GM23338 (cell line): ENCODE measurements around the gene SLC23A2. TPM values are rescaled to one million over a fixed set of nuclear protein-coding genes. Genes with fewer than 3 reads are reported as not detected.

ENCODE experiments used
- ATAC-seq: fragments of 200-7000 bp; cut with Tn5 transposase; 3 replicates; pipeline ENCODE4 v1.9.1; 2020
- DNase-seq: peaks from one replicate; pipeline ENCODE4 v3.0.0-alpha.2; 2015; ENCODE audit warnings: low spot score
- H2AFZ ChIP-seq: fragments of 200-600 bp; sonication (generic); 2 replicates; pipeline ENCODE4 v1.8.0; 2016; ENCODE audit warnings: antibody characterized with exemption, mild to moderate bottlenecking, moderate library complexity
- H3F3A ChIP-seq: fragments of 200-600 bp; sonication (generic); replicated peaks from 2 replicates; pipeline ENCODE4 v1.8.0; 2017; ENCODE audit warnings: antibody characterized with exemption, mixed run types, low read depth
- H3K27ac ChIP-seq: fragments of 200-600 bp; sonication (generic); 2 replicates; pipeline ENCODE4 v1.6.1; 2016; ENCODE audit warnings: low read depth
- H3K27me3 ChIP-seq: fragments of 200-600 bp; sonication (generic); 2 replicates; pipeline ENCODE4 v1.8.0; 2016; ENCODE audit warnings: mild to moderate bottlenecking, mixed run types, moderate library complexity; ENCODE audit not compliant: insufficient read depth
- H3K36me3 ChIP-seq: fragments of 200-600 bp; sonication (generic); 2 replicates; pipeline ENCODE4 v1.8.0; 2016; ENCODE audit warnings: mild to moderate bottlenecking; ENCODE audit not compliant: insufficient read depth
- H3K4me1 ChIP-seq: fragments of 200-600 bp; sonication (generic); 2 replicates; pipeline ENCODE4 v1.8.0; 2016; ENCODE audit warnings: mild to moderate bottlenecking, moderate library complexity; ENCODE audit not compliant: insufficient read depth
- H3K4me2 ChIP-seq: fragments of 200-600 bp; sonication (generic); 2 replicates; pipeline ENCODE4 v1.7.1; 2017; ENCODE audit warnings: mixed run types
- H3K4me3 ChIP-seq: fragments of 200-600 bp; sonication (generic); 2 replicates; pipeline ENCODE4 v1.6.1; 2016; ENCODE audit warnings: mixed run types
- H3K79me2 ChIP-seq: fragments of 200-600 bp; sonication (generic); replicated peaks from 2 replicates; pipeline ENCODE4 v1.8.0; 2017; ENCODE audit warnings: mild to moderate bottlenecking; ENCODE audit not compliant: insufficient read depth
- H3K9me2 ChIP-seq: fragments of 200-600 bp; sonication (generic); 2 replicates; pipeline ENCODE4 v1.8.0; 2017; ENCODE audit not compliant: insufficient read depth
- H4K20me1 ChIP-seq: fragments of 200-600 bp; sonication (generic); replicated peaks from 2 replicates; pipeline ENCODE4 v1.8.0; 2017; ENCODE audit warnings: mild to moderate bottlenecking; ENCODE audit not compliant: insufficient read depth
- H3K27ac Mint-ChIP-seq: 2 replicates; pipeline ENCODE4 v1.8.0; 2020; ENCODE audit warnings: inconsistent platforms, mild to moderate bottlenecking, moderate library complexity, mixed read lengths
- H3K27me3 Mint-ChIP-seq: 3 replicates; pipeline ENCODE4 v1.8.0; 2022; ENCODE audit warnings: low read depth, mild to moderate bottlenecking, moderate library complexity, mixed read lengths, inconsistent platforms; ENCODE audit not compliant: insufficient read depth, poor library complexity
- H3K36me3 Mint-ChIP-seq: 3 replicates; pipeline ENCODE4 v1.8.0; 2021; ENCODE audit warnings: low read depth, mild to moderate bottlenecking, inconsistent platforms, moderate library complexity, mixed read lengths
- H3K4me1 Mint-ChIP-seq: 3 replicates; pipeline ENCODE4 v1.8.0; 2020; ENCODE audit warnings: mild to moderate bottlenecking, inconsistent platforms, mixed read lengths
- H3K4me3 Mint-ChIP-seq: 3 replicates; pipeline ENCODE4 v1.8.0; 2021; ENCODE audit warnings: moderate library complexity, mild to moderate bottlenecking, inconsistent platforms, mixed read lengths
- H3K9me3 Mint-ChIP-seq: 3 replicates; pipeline ENCODE4 v1.8.0; 2020; ENCODE audit warnings: moderate library complexity, mild to moderate bottlenecking, inconsistent platforms, mixed read lengths
- CREB1 ChIP-seq: fragments of 250-450 bp; sonication (Bioruptor Pico); IDR thresholded peaks from 2 replicates; pipeline ENCODE4 v1.5.0; 2020; ENCODE audit warnings: low read depth, mild to moderate bottlenecking, moderate library complexity
- EZH2phosphoT487 ChIP-seq: fragments of 200-600 bp; sonication (generic); IDR thresholded peaks from one replicate; pipeline ENCODE4 v1.8.1; 2018; ENCODE audit warnings: antibody characterized with exemption; ENCODE audit not compliant: unreplicated experiment
- JUNB ChIP-seq: IDR thresholded peaks from one replicate; pipeline ENCODE4 v1.6.1; 2016; ENCODE audit warnings: antibody characterized with exemption; ENCODE audit not compliant: unreplicated experiment
- STAT1 ChIP-seq: IDR thresholded peaks from one replicate; pipeline ENCODE4 v1.6.1; 2016; ENCODE audit warnings: antibody characterized with exemption; ENCODE audit not compliant: unreplicated experiment
- ZNF331 ChIP-seq: fragments of 250-450 bp; sonication (Bioruptor Pico); IDR thresholded peaks from 2 replicates; pipeline ENCODE4 v1.5.0; 2020; ENCODE audit warnings: low read depth, mild to moderate bottlenecking, moderate library complexity
- polyA plus RNA-seq: library from polyadenylated mRNA; unstranded; fragments of >200 nt; fragmentation: Nextera tagmentation; extraction: Ambion mirVana; gene quantifications from 2 replicates; pipeline ENCODE4 v1.2.1, GENCODE V29; 2016
- total RNA-seq: library from RNA; depleted of rRNA; stranded (reverse); fragments of >200 nt; shearing (Covaris generic); gene quantifications from 2 replicates; pipeline ENCODE4 v1.2.3, GENCODE V29; 2014
- TF ChIP-seq, protein P1 (sequence below): IDR thresholded peaks from one replicate; pipeline ENCODE4 v1.6.1; 2018; ENCODE audit warnings: antibody characterized with exemption; ENCODE audit not compliant: unreplicated experiment
- TF ChIP-seq, protein P2 (sequence below): IDR thresholded peaks from 2 replicates; pipeline ENCODE4 v1.6.1; 2016; ENCODE audit warnings: antibody characterized with exemption
- TF ChIP-seq, protein P3 (sequence below): fragments of 250-450 bp; sonication (Bioruptor Pico); IDR thresholded peaks from 2 replicates; pipeline ENCODE4 v1.5.0; 2020; ENCODE audit warnings: mild to moderate bottlenecking, moderate library complexity

The SLC23A2 gene
- total and polyA plus RNA-seq, 2 experiments from 2014 or later: 4.4 to 20.2 TPM

DNA sequence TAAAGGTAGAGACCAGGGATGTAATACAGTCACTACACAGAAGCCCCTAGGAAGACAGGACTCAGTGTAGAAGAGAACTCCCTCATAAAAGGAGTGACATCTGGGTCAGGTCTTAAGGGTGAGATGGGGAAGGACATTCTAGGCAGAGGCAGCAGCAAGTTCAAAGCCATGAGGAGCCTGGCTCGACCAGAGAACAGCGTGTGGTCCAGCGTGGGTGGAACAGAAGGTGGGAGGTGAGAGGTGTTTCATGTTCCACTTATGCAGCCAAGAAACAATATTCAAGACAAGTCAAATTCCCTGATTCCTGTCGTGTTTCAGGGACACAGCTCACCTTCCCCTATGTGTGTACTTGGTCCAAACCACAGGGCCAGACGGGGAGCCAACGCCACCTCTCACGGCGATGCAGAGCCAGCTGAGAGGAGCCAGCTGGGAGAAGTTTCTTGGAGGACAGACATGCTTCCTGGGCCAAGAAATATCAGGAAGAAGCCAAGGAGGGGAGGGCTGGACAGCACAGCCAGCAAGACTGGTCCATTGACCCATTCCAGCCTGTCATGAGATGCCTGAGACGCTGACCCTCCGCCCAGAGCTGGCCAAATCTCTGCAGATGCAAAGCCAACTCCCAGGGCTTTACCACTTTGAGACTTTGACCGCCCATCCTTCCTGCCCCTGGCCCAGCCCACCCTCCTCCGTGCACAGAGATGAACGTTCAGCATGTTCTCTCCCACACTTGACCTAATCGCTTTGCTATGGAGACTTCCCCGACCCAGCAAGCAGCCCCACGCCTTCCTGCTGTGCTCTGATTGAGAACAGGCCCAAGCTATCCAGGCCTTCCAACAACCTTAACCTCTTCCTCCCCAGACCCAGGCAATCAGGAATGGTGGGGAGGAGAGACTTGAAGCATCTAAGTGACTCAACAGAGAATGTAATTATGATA lies 165.8 kb downstream of the SLC23A2 start:
- no peak overlapping the region for H3K27ac Mint-ChIP-seq
- DNase-seq (no peak), ATAC-seq (no peak; the same call in 2 of the 3 replicates)
- Histone ChIP-seq H3K9me2 (0 out of 2 replicates have a peak, but pooled peaks cover 4% of the 10 kb centered on the region), H4K20me1 (no peaks in the 10 kb centered on the region), H3K36me3 (no peaks in the 10 kb centered on the region), H3K79me2 (no peaks in the 10 kb centered on the region), H3K4me1 (no peaks in the 10 kb centered on the region), H3K27ac (no peak overlapping the region), H3K27me3 (no peaks in the 10 kb centered on the region), H3F3A (no peaks in the 10 kb centered on the region), H3K4me2 (no peak overlapping the region), H3K4me3 (no peak overlapping the region), H2AFZ (no peak overlapping the region)
- no peaks in the 10 kb centered on the region; the same call in none of the 3 replicates for H3K9me3 Mint-ChIP-seq
- TF ChIP-seq JUNB (no peak), STAT1 (no peak), CREB1 (CRISPR knock-in tag) (no peak), EZH2phosphoT487 (no peak)
- H3K27me3 Mint-ChIP-seq: peaks cover 13% of the 10 kb centered on the region
- no peak overlapping the region for H3K4me3 Mint-ChIP-seq
- no peaks in the 10 kb centered on the region; the same call in 2 of the 3 replicates for H3K36me3 Mint-ChIP-seq
- H3K4me1 Mint-ChIP-seq: no peaks in the 10 kb centered on the region; the same call in 2 of the 3 replicates

DNA sequence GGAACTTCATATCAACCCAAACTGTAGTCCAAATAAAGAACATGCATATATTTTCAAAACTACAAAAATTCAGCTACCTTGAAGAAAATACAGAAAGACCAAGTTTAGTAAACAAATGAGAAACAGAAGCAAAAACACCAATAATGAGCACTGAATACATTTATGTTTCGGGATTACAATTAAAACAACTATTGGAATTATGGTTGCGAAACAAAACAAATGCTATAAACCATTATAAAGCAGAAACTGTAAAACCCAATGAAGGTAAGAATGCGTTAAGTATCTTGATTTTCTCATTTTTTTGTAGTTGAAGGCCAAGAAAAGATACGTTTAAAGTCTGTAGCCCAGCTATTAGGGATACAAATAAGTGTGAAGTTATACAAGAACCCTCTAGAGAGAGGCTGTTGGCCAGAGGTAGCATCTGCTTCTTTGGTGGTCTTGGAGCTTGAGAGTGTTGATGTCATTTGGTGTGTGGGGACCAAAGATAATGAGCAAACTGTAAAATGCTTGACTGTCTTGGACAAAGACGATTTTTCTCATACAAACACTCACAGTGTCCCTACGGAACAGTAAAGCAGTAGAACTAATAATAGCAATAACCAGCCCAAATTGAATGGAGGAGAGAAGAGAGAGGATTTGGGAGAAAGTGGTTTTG lies 168.1 kb downstream of the SLC23A2 start:
- H3K27ac Mint-ChIP-seq: no peak overlapping the region
- H3K4me1 ChIP-seq: no peaks in the 10 kb centered on the region
- no peak for ATAC-seq
- TF ChIP-seq ZNF331 (CRISPR knock-in tag) (no peak), STAT1 (no peak)
- TF ChIP-seq, protein P1, sequence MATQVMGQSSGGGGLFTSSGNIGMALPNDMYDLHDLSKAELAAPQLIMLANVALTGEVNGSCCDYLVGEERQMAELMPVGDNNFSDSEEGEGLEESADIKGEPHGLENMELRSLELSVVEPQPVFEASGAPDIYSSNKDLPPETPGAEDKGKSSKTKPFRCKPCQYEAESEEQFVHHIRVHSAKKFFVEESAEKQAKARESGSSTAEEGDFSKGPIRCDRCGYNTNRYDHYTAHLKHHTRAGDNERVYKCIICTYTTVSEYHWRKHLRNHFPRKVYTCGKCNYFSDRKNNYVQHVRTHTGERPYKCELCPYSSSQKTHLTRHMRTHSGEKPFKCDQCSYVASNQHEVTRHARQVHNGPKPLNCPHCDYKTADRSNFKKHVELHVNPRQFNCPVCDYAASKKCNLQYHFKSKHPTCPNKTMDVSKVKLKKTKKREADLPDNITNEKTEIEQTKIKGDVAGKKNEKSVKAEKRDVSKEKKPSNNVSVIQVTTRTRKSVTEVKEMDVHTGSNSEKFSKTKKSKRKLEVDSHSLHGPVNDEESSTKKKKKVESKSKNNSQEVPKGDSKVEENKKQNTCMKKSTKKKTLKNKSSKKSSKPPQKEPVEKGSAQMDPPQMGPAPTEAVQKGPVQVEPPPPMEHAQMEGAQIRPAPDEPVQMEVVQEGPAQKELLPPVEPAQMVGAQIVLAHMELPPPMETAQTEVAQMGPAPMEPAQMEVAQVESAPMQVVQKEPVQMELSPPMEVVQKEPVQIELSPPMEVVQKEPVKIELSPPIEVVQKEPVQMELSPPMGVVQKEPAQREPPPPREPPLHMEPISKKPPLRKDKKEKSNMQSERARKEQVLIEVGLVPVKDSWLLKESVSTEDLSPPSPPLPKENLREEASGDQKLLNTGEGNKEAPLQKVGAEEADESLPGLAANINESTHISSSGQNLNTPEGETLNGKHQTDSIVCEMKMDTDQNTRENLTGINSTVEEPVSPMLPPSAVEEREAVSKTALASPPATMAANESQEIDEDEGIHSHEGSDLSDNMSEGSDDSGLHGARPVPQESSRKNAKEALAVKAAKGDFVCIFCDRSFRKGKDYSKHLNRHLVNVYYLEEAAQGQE: no peak
- TF ChIP-seq, protein P2, sequence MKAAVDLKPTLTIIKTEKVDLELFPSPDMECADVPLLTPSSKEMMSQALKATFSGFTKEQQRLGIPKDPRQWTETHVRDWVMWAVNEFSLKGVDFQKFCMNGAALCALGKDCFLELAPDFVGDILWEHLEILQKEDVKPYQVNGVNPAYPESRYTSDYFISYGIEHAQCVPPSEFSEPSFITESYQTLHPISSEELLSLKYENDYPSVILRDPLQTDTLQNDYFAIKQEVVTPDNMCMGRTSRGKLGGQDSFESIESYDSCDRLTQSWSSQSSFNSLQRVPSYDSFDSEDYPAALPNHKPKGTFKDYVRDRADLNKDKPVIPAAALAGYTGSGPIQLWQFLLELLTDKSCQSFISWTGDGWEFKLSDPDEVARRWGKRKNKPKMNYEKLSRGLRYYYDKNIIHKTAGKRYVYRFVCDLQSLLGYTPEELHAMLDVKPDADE: no peak
- TF ChIP-seq, protein P3, sequence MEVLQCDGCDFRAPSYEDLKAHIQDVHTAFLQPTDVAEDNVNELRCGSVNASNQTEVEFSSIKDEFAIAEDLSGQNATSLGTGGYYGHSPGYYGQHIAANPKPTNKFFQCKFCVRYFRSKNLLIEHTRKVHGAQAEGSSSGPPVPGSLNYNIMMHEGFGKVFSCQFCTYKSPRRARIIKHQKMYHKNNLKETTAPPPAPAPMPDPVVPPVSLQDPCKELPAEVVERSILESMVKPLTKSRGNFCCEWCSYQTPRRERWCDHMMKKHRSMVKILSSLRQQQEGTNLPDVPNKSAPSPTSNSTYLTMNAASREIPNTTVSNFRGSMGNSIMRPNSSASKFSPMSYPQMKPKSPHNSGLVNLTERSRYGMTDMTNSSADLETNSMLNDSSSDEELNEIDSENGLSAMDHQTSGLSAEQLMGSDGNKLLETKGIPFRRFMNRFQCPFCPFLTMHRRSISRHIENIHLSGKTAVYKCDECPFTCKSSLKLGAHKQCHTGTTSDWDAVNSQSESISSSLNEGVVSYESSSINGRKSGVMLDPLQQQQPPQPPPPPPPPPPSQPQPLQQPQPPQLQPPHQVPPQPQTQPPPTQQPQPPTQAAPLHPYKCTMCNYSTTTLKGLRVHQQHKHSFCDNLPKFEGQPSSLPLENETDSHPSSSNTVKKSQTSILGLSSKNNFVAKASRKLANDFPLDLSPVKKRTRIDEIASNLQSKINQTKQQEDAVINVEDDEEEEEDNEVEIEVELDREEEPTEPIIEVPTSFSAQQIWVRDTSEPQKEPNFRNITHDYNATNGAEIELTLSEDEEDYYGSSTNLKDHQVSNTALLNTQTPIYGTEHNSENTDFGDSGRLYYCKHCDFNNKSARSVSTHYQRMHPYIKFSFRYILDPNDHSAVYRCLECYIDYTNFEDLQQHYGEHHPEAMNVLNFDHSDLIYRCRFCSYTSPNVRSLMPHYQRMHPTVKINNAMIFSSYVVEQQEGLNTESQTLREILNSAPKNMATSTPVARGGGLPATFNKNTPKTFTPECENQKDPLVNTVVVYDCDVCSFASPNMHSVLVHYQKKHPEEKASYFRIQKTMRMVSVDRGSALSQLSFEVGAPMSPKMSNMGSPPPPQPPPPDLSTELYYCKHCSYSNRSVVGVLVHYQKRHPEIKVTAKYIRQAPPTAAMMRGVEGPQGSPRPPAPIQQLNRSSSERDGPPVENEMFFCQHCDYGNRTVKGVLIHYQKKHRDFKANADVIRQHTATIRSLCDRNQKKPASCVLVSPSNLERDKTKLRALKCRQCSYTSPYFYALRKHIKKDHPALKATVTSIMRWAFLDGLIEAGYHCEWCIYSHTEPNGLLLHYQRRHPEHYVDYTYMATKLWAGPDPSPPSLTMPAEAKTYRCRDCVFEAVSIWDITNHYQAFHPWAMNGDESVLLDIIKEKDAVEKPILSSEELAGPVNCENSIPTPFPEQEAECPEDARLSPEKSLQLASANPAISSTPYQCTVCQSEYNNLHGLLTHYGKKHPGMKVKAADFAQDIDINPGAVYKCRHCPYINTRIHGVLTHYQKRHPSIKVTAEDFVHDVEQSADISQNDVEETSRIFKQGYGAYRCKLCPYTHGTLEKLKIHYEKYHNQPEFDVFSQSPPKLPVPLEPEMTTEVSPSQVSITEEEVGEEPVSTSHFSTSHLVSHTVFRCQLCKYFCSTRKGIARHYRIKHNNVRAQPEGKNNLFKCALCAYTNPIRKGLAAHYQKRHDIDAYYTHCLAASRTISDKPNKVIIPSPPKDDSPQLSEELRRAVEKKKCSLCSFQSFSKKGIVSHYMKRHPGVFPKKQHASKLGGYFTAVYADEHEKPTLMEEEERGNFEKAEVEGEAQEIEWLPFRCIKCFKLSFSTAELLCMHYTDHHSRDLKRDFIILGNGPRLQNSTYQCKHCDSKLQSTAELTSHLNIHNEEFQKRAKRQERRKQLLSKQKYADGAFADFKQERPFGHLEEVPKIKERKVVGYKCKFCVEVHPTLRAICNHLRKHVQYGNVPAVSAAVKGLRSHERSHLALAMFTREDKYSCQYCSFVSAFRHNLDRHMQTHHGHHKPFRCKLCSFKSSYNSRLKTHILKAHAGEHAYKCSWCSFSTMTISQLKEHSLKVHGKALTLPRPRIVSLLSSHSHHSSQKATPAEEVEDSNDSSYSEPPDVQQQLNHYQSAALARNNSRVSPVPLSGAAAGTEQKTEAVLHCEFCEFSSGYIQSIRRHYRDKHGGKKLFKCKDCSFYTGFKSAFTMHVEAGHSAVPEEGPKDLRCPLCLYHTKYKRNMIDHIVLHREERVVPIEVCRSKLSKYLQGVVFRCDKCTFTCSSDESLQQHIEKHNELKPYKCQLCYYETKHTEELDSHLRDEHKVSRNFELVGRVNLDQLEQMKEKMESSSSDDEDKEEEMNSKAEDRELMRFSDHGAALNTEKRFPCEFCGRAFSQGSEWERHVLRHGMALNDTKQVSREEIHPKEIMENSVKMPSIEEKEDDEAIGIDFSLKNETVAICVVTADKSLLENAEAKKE (CRISPR knock-in tag): no peak

More for the DNA sequence above, 168.1 kb downstream of the SLC23A2 start:
- Mint-ChIP-seq H3K9me3 (no peaks in the 10 kb centered on the region), H3K4me1 (no peaks in the 10 kb centered on the region; the same call in 2 of the 3 replicates), H3K4me3 (no peak overlapping the region), H3K27me3 (peaks cover 11% of the 10 kb centered on the region), H3K36me3 (no peaks in the 10 kb centered on the region; the same call in 2 of the 3 replicates)
- no peak overlapping the region for H3K27ac ChIP-seq
- no peaks in the 10 kb centered on the region for H3F3A ChIP-seq
- H3K9me2 ChIP-seq: no peaks in the 10 kb centered on the region
- no peak overlapping the region for H3K4me2 ChIP-seq
- H4K20me1 ChIP-seq: no peaks in the 10 kb centered on the region
- H3K79me2 ChIP-seq: no peaks in the 10 kb centered on the region
- H2AFZ ChIP-seq: no peak overlapping the region
- H3K27me3 ChIP-seq: no peaks in the 10 kb centered on the region
- H3K36me3 ChIP-seq: no peaks in the 10 kb centered on the region
- DNase-seq: no peak
- no peak overlapping the region for H3K4me3 ChIP-seq
